HG02678 (cell line): Measurements from ENCODE around the gene ABTB2.
"Not testable (repeated sequence)": the region's sequence is repeated elsewhere in the genome, so short reads cannot be mapped to it uniquely, and the experiment has no call there.

Experiments used
- ATAC-seq: cut with Tn5 transposase; IDR thresholded peaks from one replicate; pipeline ENCODE4 v1.9.1; 2021; ENCODE audit warnings: mild to moderate bottlenecking, moderate library complexity; ENCODE audit not compliant: unreplicated experiment

ABTB2 gene

DNA sequence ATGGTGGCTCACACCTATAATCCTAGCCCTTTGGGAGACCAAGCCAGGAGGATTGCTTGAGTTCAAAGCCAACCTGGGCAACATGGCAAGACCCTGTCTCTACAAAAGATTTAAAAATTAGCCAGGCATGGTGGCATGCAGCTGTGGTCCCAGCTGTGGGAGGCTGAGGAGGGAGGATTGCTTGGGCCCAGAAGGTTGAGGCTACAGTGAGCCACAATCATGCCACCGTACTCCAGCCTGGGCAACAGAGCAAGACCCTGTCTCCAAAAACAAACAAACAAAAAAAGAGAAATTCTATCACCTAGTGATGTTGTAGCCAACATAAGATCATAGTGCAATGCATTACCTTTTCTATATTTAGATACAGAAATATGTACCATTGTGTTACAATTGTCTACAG lies 138.5 kb downstream of the ABTB2 start:
- no peak for ATAC-seq

DNA sequence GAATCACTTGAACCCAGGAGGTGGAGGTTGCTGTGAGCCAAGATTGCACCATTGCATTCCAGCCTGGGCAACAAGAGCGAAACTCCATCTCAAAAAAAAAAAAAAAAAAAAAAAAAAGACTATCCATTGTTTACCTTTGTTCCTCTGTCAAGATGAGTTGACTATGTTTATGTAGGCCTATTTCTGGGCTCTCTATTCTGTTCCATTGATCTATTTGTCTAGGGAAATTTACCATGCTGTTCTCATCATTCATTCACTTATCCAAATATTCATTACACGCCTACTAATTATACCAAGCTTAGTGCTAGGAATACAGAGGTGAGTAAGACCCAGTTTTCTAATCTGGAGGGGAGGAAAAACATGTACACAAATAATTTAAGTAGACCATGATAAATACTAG lies 139.1 kb downstream of the ABTB2 start:
- not testable (repeated sequence) for ATAC-seq

DNA sequence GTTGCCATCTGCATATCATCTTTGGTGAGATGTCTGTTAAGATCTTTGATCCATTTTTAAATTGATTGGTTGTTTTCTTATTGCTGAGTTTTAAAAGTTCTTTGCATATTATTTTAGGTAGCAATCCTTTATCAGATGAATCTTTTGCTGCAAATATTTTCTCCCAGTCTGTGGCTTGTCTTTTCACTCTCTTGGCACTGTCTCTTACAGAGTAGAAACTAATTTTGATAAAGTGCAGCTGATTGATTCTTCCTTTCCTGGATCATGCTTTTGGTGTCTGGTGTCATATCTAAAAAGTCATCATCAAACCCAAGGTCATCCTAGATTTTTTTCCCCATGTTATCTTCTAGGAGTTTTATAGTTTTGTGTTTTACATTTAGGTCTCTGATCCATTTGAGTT lies 139.7 kb downstream of the ABTB2 start:
- no peak for ATAC-seq

GRCh38 chr11:34216706-34217105 lies 141.1 kb downstream of the ABTB2 start:
- ATAC-seq = no peak

- ATAC-seq = no peak
These were observed 141.9 kb downstream of the ABTB2 start for GRCh38 chr11:34215806-34216453.

- ATAC-seq = no peak
These were observed 142.6 kb downstream of the ABTB2 start for GRCh38 chr11:34214961-34215805.

DNA sequence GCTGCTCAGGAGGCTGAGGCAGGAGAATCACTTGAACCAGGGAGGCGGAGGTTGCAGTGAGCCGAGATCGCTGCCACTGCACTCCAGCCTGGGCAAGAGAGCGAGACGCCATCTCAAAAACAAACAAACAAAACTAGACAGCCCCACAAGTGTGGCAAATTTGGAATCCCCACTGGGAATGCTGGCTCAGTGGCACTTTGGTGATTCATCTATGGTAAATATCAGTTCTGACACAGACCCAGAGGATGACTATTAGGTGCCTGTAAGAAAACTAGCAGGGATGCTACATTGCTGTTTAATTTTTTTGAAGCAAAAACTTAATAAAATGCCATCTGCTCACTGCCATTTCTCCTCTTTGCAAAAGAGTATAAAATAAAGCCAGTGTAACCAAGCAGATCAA lies 144.4 kb downstream of the ABTB2 start:
- no peak for ATAC-seq

DNA sequence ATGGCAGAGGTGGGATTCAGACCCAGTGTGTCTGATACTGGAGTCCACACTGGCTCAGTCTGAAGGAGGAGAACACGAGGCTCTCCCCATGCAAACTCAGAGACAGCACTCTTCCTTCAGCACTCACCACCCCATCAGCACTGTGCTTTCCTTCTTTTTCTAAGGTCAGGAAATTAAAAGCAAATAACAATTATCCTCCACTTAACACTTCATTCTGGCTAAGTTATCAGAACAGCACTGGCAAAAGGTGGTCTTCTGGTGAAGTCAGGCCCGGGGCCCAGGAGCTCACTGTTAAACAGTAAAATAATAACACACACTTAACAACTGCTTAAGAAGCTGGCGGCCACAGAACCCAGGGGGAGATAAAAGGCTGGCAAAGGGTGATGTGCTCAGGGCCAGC lies 145.2 kb downstream of the ABTB2 start:
- no peak for ATAC-seq

DNA sequence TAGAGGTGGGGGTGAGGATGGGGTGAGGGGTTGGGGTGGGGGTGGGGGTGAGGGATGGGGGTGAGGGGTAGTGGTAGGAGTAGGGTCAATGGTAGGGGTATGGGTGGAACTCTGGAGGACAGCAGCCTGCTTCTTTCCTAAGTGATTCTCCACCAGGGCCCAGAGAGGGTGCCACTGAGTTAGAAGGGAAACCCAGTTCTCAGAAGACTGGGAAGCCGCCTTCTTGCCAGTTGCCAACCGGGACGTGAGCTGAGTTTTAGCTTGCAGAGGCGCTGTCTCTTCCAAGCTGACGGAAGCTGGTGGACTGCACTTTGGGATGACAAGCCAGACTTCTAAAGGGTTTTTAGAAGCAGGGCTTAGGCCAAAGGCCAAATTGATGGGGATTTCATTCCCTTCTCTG lies 148.0 kb downstream of the ABTB2 start:
- no peak for ATAC-seq

- ATAC-seq = no peak
These were observed 149.3 kb downstream of the ABTB2 start for GRCh38 chr11:34208266-34209135.

- ATAC-seq = no peak
These were observed 150.2 kb downstream of the ABTB2 start for GRCh38 chr11:34207487-34208180.

- no peak for ATAC-seq
These were observed 151.2 kb downstream of the ABTB2 start for GRCh38 chr11:34206407-34207300.

GRCh38 chr11:34205326-34206035 lies 152.3 kb downstream of the ABTB2 start:
- ATAC-seq = no peak

GRCh38 chr11:34204396-34205279 lies 153.2 kb downstream of the ABTB2 start:
- ATAC-seq = no peak

DNA sequence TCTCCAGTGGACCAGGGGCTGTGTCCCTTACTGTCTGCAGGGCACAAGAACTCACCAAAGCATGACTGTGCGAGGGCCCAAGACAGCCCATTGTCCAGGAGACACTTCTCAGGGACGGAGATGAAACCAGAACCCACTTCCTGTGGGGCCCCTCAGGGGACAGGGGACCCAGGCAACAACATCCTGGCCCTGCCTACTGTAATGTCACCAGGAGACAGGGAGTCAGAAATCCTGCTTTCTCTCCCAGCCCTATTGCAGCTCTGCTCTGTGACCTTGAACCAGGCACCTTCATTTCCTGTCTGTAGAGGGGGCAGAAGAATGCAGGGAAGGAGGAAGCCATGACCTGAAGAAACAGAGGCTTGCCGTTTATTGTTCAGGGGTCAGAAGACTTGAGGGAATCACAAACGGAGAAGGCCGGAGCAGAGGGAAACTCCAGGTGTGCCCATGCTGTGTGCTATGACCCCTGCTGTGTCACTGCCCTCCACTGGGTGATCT lies 154.4 kb downstream of the ABTB2 start:
- ATAC-seq = no peak

DNA sequence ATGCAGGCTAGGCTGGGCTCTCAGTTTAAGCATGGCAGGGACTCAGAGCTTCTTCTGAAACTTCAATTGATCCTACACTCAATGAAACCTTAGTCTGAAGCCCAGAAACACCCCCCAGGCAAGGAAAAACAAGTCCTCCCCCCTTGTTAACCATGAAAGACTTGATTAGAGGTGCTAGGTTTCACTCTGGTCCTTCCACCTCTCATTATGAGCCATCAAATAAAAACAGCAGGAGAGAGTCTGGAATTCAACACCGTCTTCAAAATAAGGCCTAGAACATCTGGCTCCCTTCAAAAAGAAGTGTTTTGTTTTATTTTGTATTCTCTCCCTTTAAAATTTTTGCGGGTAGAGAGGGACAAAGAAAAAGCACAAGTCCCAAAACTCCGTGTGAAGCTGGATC lies 156.7 kb downstream of the ABTB2 start:
- no peak for ATAC-seq

- no peak for ATAC-seq
These were observed 158.3 kb downstream of the ABTB2 start for GRCh38 chr11:34199525-34199924.

DNA sequence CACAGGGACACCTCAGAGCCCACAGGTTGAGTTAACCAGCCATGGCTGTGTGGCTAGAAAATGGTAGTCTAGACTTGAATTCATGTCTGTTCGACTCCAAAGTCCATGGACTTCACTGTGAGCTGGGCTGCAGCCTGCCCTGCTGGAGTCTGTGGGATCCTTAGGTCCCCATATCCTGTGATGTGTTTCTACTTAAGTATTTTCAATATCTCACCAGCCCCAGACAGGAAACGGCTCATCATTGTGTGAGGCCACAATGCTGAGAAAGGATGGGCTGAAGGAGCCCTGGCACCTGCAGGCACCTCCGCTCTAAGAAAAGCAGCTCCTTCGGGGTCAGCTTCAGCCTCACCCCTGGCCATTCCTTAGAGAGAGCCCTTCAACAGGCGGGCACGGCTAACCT lies 159.3 kb downstream of the ABTB2 start:
- no peak for ATAC-seq
